GM19193 (cell line): Measurements from ENCODE around the gene RNF41.

Source experiments
- POLR2A ChIP-seq: IDR thresholded peaks from 4 replicates; pipeline ENCODE4 v1.6.1; 2011; ENCODE audit not compliant: insufficient read depth, insufficient read length; ENCODE audit errors: extremely low read depth

Gene RNF41

DNA sequence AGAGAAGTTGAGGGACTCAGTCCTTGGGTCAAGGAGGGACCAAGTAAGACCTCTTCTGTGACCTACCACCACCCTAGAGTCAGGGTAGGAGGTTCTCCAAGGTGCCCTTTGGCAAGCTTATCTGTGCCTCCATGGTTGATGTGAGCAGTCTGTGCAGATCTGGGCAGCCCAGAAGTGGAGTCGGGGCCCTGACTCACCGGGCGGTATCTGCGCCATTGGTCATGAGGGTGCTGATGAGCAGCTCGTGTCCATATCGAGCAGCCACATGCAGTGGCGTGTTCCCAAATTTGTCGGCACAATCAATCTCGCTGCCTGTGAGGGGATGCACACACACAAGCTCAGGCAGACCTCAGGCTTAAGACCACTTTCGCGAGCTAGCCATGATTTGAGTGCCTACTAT is 31.4 kb upstream of the RNF41 start:
- TF ChIP-seq POLR2A, result no peak

DNA sequence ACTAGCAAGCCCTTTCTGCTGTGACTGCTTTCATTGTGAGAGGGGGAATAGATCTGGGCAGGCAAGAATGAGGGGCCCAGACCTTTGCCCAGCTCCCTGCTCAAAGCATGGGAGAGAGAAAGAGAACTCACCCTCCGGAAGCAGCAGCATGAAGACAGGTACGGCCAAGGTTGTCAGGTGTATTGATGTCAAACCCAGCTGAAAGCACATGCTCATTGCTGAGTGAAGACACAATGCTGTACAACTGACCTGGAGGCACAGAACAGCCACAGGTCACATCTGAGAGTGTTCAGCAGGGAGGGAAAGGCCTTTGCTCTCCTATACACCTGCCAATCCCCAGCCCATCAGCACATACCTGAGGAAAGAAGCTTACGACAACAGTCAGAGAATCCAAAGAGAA is 30.9 kb upstream of the RNF41 start:
- no peak for TF ChIP-seq POLR2A

- no peak for TF ChIP-seq POLR2A
Observed at GRCh38 chr12:56248711-56249110, 27.0 kb upstream of the RNF41 start.

GRCh38 chr12:56247923-56248322 is 26.2 kb upstream of the RNF41 start:
- no peak for TF ChIP-seq POLR2A

GRCh38 chr12:56244494-56244893 is 22.8 kb upstream of the RNF41 start:
- no peak for TF ChIP-seq POLR2A

- no peak for TF ChIP-seq POLR2A
Observed at GRCh38 chr12:56243731-56244181, 22.0 kb upstream of the RNF41 start.

- TF ChIP-seq POLR2A, result no peak
Observed at GRCh38 chr12:56242986-56243385, 21.3 kb upstream of the RNF41 start.

DNA sequence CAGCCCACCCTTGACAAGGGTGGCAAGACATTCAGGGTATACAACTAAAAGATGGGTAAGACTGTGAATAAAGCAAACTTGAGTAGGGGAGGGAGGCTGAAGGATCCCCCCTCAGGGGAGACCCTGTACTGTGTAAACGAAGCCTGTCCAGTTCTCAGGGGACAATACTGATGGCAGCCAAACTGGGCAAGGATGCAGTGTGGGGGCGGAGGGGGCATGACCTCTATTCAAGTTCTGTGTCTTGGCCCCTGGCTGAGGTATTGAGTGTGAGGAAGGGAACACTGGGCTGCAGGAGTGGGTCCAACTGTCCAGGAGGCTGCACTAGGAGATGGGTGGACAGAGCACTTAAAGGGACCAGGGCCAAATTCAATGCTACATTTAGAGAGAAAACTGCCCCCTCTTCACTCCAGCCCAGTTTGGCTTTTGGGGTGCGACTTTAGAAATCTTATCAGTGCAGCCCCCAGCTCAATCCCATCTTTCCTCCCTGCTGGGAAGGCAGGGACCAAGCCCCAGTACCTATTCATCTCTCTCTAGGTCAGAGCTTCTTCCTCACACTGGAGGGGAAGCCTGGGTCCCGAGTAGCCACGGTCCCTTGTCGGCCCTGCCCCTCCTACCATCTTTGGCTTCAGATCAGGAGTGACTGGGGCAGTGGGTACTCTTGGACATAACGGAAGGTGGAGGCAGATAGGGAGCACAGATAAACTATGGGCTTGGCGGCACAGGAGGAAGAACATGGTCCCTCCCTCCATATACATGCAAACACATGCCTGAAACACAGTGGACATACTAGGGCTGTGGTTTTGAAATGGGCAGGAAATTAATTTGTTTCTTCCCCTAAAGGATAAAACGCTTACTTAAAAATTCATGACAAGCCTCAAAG is 19.9 kb upstream of the RNF41 start:
- TF ChIP-seq POLR2A, result no peak

- no peak for TF ChIP-seq POLR2A
Observed at GRCh38 chr12:56237552-56237951, 15.8 kb upstream of the RNF41 start.

DNA sequence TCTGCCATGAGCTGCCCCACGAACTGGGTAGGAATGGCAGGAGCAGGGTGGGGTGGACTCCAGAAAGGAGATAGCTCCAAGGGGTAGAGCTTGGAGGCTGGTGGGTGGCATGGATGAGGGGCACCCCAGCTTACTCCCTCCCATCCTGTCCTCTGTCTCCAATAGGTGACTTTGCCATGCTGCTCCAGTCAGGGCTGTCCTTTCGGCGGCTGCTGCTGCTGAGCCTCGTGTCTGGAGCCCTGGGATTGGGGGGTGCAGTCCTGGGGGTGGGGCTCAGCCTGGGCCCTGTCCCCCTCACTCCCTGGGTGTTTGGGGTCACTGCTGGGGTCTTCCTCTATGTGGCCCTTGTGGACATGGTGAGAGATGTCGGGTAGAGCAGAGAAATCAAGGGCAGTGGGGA is 15.3 kb upstream of the RNF41 start:
- no peak for TF ChIP-seq POLR2A

DNA sequence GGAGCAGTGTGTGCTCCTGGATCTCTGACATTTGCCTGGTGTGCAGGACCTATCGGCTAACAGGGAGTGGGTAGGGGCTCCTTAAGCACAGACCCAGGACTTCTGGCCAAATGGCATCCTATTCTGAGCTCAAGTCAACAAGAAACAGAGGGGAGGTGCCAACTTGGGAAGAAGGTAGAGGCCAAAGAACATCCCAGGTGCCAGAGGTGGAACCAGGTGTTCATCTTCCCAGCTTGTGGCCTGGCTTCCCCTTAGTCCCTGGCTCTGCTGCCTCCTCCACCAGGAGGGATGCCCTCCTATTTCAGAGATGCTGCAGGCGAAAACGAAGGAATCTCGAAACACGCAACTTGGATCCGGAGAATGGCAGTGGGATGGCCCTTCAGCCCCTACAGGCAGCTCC is 14.4 kb upstream of the RNF41 start:
- TF ChIP-seq POLR2A, result no peak

DNA sequence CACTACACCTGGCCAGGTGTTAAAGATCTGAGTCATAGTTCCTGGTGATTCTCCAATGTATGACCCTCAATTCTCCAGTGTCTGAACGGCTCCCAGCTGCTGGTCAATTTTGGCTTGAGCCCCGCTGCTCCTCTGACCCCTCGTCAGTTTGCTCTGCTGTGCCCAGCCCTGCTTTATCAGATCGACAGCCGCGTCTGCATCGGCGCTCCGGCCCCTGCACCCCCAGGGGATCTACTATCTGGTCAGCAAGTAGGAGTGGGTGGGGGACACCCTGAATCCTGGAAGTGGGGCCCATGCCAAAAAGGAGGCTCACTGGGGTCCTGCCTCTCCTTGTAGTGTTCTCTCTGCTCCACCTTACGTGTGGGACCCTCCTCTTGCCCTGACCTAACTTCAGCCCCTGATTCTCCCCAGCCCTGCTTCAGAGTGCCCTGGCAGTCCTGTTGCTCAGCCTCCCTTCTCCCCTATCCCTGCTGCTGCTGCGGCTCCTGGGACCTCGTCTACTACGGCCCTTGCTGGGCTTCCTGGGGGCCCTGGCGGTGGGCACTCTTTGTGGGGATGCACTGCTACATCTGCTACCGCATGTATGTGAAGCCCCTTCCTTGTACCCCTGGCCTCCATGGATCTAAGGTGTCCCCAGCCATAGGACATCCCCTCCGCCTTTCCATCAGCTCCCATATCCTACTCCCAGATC is 13.2 kb upstream of the RNF41 start:
- TF ChIP-seq POLR2A, result no peak

DNA sequence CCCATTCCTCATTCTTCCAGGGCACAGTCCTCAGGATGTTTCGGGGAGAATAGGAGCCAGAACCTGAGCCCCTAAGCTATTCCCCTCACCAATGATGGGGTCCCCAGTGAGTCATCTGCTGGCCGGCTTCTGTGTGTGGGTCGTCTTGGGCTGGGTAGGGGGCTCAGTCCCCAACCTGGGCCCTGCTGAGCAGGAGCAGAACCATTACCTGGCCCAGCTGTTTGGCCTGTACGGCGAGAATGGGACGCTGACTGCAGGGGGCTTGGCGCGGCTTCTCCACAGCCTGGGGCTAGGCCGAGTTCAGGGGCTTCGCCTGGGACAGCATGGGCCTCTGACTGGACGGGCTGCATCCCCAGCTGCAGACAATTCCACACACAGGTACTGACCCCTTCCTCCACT is 9.5 kb upstream of the RNF41 start:
- TF ChIP-seq POLR2A, result no peak

DNA sequence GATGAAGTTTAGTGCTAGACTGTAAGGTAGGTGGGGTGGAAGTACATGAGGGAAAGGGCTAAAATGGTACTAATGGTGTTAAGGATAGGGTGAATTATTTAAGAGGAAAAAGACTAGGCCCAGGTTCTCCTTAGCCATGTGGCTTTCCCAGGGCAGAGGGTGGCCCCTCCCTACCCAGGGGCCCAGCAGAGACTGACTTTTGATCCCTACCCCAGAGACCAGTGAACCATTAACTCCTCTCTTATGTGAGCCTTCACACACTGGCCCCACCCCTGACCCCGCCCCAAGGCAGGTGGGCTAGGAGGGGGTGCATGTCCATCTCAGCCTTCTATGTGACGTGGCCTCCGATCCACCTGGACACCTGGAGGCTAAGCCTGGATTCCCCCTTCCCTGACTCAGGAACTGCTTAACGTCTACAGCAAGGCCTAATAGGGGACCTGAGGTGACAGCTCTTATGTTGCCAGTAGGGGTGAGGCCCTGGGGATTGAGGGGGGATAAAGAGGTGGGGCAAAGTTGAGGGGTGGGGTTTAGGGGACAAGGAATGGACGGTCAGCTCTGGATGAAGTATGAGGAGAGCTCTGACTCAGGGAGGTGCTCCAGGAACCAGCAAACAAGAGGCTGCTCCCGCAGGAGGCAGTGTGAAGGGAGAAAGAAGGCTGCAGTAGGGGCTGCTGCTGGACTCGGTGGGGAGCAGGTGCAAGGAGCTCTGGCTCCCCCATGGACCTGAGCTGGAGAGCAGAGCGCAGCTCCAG is 8.9 kb upstream of the RNF41 start:
- TF ChIP-seq POLR2A, result no peak

DNA sequence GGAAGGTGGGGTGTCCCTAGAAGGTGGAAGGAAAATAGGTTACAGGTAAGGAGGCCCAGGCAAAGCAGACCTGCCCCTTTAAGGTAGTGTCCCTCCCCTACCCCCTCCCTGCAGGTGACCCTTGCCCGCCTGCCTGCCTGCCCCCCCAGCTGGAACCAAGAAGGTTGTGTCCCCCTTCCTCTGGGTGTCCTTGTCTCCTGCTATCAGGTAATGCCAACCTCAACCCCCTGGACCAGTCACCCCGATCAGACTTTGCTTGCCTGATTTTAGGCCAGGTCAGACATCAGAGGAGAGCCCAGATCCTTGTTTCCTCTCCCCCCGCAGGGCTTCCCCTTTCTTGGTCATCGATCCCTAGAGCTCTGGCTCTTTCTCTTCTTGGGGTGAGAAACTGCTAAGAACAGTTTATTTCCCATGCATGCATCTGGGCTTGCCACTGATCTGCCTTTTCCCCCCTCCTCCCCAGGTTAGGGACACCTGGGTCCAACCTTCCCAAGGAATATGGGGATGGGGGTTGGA is 8.3 kb upstream of the RNF41 start, which contains the start of gene SLC39A5:
TSS of gene SLC39A5 (plus strand) at position 136 of the 516 bp plus-strand sequence. CDS start 1,224 bp downstream, outside the sequence.
- no peak for TF ChIP-seq POLR2A
